Measurements from ENCODE around the gene PTCHD4.

Gene PTCHD4

DNA sequence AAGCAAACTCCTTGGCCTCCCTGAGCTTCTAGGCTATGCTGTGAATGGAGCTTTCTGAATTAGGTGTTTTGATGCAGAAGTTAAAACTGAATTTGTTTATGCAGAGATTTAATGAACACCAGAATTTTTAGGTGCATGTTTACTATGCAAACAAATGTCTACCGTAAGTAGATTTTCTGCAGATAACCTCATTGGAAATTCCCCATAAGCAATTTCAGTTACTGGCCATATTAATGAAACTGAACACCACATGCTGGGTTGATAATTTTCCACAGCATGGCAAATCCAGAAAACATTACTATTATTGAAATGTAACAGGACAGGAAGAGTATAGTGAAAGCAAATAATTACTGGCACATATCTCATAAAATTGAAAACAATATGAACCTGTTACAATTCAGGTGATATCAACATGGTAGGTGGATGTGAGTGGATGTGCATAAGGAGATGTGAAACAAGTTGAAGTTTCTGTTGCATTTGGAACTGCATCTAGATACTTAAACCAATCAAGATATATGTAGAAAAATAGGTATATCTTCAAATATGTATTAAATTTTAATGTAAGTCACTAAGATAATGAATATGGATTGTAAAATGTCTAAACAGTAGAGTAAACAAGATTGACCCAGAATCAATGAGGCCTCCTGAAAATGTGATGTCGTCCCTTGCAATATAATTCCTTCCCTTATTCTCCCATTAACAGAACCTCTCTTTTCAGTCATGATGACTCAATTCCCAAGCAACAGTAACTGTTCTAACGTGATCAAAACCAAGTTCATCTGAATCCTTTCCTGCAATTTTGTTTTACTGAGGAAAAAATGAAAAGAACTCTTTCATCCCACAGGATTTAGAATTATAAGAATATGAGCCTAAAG, 11.0 kb downstream of the PTCHD4 start:
- DNase-seq: no peak

- no peak for DNase-seq
Observed at GRCh38 chr6:48098923-48099322, 12.1 kb downstream of the PTCHD4 start.

DNA sequence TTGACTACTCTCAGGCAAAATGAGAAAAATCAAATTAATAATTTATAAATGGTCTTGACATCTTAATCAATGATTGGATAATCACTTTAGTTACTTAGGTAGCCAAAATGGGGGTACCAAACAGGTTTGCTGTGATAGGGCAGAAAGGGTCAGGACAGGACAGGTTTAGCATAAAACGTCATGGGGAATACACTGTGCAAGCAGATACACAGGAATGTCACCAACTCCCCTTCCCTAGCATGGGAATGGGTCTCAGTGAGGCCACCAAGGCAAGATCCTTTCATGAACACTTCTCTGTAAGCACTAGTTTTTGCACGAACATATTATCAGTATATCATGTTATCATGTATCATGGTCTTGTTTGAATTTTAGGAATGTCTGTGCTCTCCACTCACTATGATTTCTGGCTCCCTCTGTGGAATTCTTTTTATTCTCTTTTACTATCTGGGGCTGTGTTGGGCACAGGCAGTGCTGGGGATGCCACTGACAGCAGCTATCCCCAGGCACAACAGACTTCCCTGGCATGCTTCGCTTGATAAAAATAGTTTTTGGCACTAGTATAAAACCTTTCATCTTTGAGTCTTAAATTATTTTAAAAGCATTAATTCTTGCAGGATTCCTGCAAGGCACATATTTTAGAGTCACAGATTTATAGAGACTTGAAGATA, 18.3 kb downstream of the PTCHD4 start:
- DNase-seq: no peak

- no peak for DNase-seq
Observed at GRCh38 chr6:48090546-48090945, 20.5 kb downstream of the PTCHD4 start.

- DNase-seq: no peak
Observed at GRCh38 chr6:48087448-48087847, 23.5 kb downstream of the PTCHD4 start.

DNA sequence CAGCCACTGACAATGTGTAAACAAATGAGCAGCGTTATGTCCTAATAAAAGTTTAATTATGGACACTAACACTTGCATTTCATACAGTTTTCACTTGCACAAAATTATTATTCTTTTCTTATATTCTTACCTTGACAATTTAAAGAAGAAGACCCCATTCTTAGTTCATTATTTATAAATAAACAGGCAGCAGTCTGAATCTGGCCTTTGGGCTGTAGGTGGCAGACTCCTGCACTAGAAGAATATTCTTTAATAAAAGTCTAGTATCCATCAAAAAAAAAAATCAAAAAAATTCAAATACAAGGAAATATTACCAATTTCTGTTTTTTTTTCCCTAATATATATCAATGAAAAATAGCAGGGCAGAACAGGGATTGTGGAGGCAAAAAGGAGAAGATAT, 24.8 kb downstream of the PTCHD4 start:
- no peak for DNase-seq

- DNase-seq: no peak
Observed at GRCh38 chr6:48085131-48085741, 25.8 kb downstream of the PTCHD4 start.

DNA sequence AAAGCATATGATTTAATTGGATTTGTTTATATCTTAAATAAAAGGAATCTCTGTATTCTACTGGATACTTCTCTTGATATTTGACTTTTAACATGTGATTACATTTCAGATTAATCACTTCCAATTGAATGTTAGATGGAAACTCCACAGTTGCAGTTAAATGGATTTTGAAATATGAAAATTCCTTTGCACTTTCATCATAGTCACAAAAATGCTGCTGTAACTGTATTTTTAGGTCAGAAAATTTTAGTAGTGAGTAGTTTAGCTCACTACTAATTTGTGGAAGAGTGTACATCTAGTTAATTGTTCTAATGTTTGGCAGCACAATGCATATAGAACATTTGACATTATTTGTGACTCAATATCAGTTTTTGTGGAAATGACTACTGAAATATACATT, 26.8 kb downstream of the PTCHD4 start:
- DNase-seq: no peak

- no peak for DNase-seq
Observed at GRCh38 chr6:48080227-48081009, 30.6 kb downstream of the PTCHD4 start.

DNA sequence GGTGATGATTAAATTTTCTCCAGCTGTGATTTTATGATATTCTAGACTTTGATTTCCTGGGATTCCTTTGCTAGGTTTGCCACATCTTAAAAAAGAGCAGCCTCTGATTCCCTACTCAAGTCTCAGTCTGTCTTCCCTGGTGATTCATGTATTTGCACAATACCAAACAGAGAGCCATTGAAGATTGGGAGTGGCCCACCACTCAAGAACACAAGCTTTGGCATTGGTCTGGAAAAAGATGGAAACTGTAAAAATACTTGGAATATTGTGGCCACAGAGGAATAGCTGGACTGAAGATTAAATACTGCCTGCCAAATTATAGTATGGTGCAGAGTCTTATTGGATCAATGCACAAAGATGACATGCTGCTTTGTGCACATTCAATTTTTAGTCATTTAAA, 32.9 kb downstream of the PTCHD4 start:
- no peak for DNase-seq

DNA sequence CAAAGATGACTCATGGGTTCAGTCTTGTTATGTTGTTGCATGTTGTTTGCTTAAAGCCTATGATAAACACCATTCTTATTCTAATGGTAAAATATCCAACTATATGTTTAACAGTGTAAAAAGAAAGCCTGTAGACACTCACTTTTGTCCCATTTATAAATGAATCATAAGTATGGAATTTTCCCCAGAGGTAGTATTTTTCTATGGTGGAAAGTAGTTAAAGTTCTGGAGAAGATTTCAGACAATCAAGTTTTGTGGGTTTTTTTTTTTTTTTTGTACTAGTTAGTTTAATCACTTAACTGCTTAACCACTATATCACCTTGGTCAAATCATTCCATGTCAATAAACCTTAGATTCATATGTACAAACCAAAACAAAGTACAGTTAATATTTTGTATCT, 35.8 kb downstream of the PTCHD4 start:
- DNase-seq: no peak

DNA sequence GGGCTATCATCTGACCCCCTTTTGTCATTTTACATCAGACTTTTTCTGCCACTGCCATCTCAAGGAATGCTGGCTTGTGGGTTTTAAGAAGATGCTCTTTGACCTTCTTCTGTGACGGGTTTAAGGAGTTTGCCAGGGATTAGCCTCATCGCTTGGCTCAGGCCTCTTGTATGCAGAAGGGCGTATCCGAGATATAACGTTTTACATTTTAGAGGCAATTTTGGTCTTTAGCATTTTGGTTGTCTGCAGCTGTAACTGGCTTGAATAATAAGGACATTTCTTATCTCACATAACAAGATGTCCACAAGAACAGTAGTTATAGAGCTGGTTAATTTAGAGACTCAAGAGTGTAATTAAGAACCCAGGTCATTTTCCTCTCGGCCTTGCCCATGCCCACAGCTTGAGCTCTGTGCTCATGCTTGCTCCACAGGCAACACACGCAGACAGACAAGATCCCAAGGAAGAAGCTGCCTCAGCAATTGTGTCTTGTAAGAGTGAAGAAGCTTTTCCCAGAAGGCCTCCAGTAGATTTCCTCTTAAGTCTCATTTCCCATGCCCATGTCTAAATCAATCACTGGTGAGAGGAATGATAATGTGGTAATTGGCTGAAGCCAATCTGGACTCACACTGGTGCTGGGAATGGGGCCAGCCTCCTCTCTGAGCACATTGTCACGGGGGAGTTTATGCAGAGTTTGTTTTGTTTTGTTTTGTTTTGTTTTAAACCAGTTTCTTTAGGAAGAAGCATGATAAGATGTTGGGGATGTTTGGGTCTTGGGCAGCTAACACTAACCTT, 36.8 kb downstream of the PTCHD4 start:
- no peak for DNase-seq

DNA sequence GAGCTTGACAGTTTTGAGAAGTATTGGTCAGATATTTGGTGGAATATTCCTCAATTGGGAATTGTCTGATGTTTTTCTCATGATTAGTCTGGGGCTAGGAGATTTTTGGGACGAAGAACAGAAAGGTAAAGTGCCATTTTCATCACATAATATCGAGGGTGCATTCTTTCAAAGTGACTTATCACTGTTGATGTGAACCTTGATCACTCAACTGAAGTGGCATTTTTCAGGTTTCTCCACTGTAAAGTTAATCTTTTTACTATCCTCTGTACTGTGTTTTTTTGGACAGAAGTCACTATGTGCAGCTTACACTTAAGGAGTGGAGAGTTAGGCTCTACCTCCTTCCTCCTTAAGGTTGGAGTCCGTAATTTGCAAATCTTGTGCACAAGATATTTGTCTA, 39.2 kb downstream of the PTCHD4 start:
- no peak for DNase-seq

DNA sequence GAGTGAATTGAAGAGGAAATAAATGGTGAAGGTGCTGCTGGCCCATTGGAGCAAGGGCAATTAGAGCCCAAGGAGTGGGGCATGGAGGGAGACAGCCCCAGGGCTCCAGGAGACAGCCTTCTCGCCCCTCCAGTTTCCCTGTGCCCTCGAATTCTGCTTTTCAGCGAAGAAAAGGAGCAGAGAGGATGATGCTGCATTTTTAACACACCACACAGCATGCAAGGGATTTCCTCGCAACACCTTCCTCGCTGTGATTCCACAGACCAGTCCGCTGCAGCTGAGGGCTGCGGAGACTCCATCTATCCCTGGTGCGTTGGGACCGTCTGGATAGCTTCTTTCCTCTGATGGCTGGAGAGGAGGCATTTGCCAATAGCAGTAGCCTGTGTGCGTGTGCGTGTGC, 41.7 kb downstream of the PTCHD4 start:
- DNase-seq: no peak

- DNase-seq: no peak
Observed at GRCh38 chr6:48068278-48069251, 42.4 kb downstream of the PTCHD4 start.

- DNase-seq: no peak
Observed at GRCh38 chr6:48067886-48068277, 43.1 kb downstream of the PTCHD4 start.

DNA sequence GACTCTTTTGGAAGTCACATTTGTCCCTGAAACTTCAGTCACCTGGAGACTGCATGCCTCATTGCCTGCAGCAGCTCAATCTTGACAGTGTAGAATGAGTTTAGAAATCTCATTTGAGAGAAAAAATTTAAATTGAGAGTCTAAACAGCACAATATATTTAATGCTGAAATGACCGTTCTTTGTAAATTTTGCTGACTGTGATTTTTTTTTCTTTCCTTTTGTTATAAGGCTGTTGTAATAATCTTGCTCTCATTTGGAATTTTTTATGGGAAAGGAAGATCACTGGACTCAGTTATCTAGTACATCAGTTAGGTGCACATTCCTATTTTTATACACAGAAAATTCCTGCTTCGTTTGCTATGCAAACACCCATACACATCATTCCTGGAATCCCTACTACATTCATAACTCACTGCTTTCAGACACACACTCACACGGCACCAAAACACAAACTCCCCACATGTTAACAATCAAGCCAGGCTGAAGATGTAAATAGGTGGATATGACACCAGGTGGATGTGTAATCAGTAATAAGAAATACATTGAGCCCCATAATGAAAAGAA, 43.8 kb downstream of the PTCHD4 start:
- no peak for DNase-seq

DNA sequence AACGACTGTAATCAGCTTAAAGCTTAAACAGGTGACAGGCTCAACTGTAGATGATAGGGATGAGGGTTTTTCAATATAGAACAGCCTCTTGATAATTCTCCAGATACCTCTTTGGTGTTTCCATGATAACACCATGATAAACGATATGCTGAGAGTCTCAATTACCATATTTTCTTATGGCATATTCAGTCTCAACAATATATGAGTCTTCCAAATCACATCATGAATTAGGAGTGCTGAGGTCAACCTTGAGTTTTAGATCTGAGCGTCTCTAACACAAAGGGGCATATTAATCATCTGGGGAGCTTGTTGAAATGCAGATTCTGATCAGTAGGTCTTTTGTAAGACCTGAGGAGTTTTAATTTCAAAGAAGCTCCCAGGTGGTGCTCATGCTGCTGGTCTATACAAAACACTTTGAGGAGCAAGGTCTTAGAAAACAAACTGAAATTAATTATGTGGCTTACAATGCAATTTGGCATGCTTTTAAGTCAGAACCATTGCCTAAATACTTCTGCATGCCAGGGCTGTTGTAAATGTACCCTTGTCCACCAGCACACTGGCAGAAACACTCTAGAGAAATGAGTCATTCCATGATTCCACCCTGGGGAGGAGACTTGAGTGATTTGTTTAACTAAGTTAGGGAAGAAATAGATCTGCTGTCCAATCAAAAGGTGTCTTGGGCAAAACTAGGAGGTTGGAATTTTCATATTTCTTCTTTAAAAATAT, 49.6 kb downstream of the PTCHD4 start:
- DNase-seq: no peak
